Measurements from ENCODE around the gene C1orf87. TPM values are rescaled to one million over a fixed set of nuclear protein-coding genes. Genes with fewer than 3 reads are reported as not detected.

The C1orf87 gene
- total and polyA plus RNA-seq, 4 donors = not detected

- Histone ChIP-seq H3K27ac (ENCODE audit: low read depth in 1 of 2, low read length in 2 of 2) (no peak overlapping the region), H3K4me1 (ENCODE audit: control insufficient read depth in 4 of 4, insufficient read depth in 4 of 4, low read length in 3 of 4) (no peaks in the 10 kb centered on the region), H3K4me3 (ENCODE audit: low read depth in 1 of 3, low read length in 3 of 3) (no peak overlapping the region), H3K9me3 (ENCODE audit: control insufficient read depth in 4 of 4, low read length in 3 of 4) (no peaks in the 10 kb centered on the region), H3K27me3 (ENCODE audit: control insufficient read depth in 4 of 4, insufficient read depth in 4 of 4, low read length in 3 of 4) (no peaks in the 10 kb centered on the region), H3K9ac (ENCODE audit: low read depth in 1 of 2, low read length in 2 of 2) (no peak overlapping the region), H3K36me3 (ENCODE audit: control insufficient read depth in 4 of 4, insufficient read depth in 3 of 4, low read depth in 1 of 4, low read length in 3 of 4) (no peaks in the 10 kb centered on the region)
- TF ChIP-seq TAF1 (conservative IDR thresholded peaks at IDR 0.05) (no peak), GABPA (IDR thresholded peaks at IDR 0.05 in 1 of 2, conservative IDR thresholded peaks at IDR 0.05 in 1 of 2) (no peak), RAD21 (IDR thresholded peaks at IDR 0.05) (no peak), MAX (IDR thresholded peaks at IDR 0.05) (no peak), EGR1 (IDR thresholded peaks at IDR 0.05; ENCODE audit: low read depth in 2 of 2) (no peak), ZBTB33 (IDR thresholded peaks at IDR 0.05) (no peak), NR2F2 (IDR thresholded peaks at IDR 0.05) (no peak), YY1 (IDR thresholded peaks at IDR 0.05) (no peak), RXRA (IDR thresholded peaks at IDR 0.05) (no peak), HNF4G (IDR thresholded peaks at IDR 0.05) (no peak), REST (IDR thresholded peaks at IDR 0.05) (no peak), HNF4A (conservative IDR thresholded peaks at IDR 0.05) (no peak), SP1 (IDR thresholded peaks at IDR 0.05) (no peak), FOXA2 (IDR thresholded peaks at IDR 0.05) (no peak), FOXA1 (IDR thresholded peaks at IDR 0.05) (no peak), JUND (IDR thresholded peaks at IDR 0.05) (no peak)
- WGBS = 74% methylated on average over 1 of the region's 1 CpG
- DNase-seq (ENCODE audit: low spot score) = no peak
These were observed 40.0 kb upstream of the C1orf87 start for GRCh38 chr1:60113596-60113995.

GRCh38 chr1:60113028-60113427, 39.5 kb upstream of the C1orf87 start:
- Histone ChIP-seq H3K27me3 (ENCODE audit: control insufficient read depth in 4 of 4, insufficient read depth in 4 of 4, low read length in 3 of 4) (no peaks in the 10 kb centered on the region), H3K4me1 (ENCODE audit: control insufficient read depth in 4 of 4, insufficient read depth in 4 of 4, low read length in 3 of 4) (no peaks in the 10 kb centered on the region), H3K9me3 (ENCODE audit: control insufficient read depth in 4 of 4, low read length in 3 of 4) (no peaks in the 10 kb centered on the region), H3K4me3 (ENCODE audit: low read depth in 1 of 3, low read length in 3 of 3) (no peak overlapping the region), H3K27ac (ENCODE audit: low read depth in 1 of 2, low read length in 2 of 2) (no peak overlapping the region), H3K9ac (ENCODE audit: low read depth in 1 of 2, low read length in 2 of 2) (no peak overlapping the region), H3K36me3 (ENCODE audit: control insufficient read depth in 4 of 4, insufficient read depth in 3 of 4, low read depth in 1 of 4, low read length in 3 of 4) (no peaks in the 10 kb centered on the region)
- no peak for DNase-seq (ENCODE audit: low spot score)
- 96% methylated on average over 2 of the region's 2 CpGs for WGBS
- TF ChIP-seq REST (IDR thresholded peaks at IDR 0.05) (no peak), RAD21 (IDR thresholded peaks at IDR 0.05) (no peak), GABPA (IDR thresholded peaks at IDR 0.05 in 1 of 2, conservative IDR thresholded peaks at IDR 0.05 in 1 of 2) (no peak), ZBTB33 (IDR thresholded peaks at IDR 0.05) (no peak), NR2F2 (IDR thresholded peaks at IDR 0.05) (no peak), MAX (IDR thresholded peaks at IDR 0.05) (no peak), FOXA2 (IDR thresholded peaks at IDR 0.05) (no peak), JUND (IDR thresholded peaks at IDR 0.05) (no peak), HNF4G (IDR thresholded peaks at IDR 0.05) (no peak), ATF3 (IDR thresholded peaks at IDR 0.05) (no peak), YY1 (IDR thresholded peaks at IDR 0.05) (no peak), SP1 (IDR thresholded peaks at IDR 0.05) (no peak), TAF1 (conservative IDR thresholded peaks at IDR 0.05) (no peak), FOXA1 (IDR thresholded peaks at IDR 0.05) (no peak), CTCF (IDR thresholded peaks at IDR 0.05; ENCODE audit: low read depth, low read length, missing input control) (no peak)
